Measurements from ENCODE around the gene DNASE1L1.
"Not testable (repeated sequence)": the region's sequence is repeated elsewhere in the genome, so short reads cannot be mapped to it uniquely, and the experiment has no call there.

The DNASE1L1 gene

GRCh38 chrX:154399527-154400368 lies 9.3 kb downstream of the DNASE1L1 start:
- ChIA-PET CTCF (interaction anchor here (0.5 to 2.8 kb wide), 6 partner anchors 9 to 472 kb away, joined by 3 to 12 read pairs (median 6); partner anchors contain the start of gene DNASE1L1), POLR2A (interaction anchor here (0.6 to 3.7 kb wide), 5 partner anchors 10 to 132 kb away, joined by 3 to 15 read pairs (median 5); partner anchors contain the start of genes DNASE1L1, FAM3A and TAFAZZIN)
- no peak for DNase-seq (ENCODE audit: low read depth, low spot score)

GRCh38 chrX:154398668-154399526 lies 10.2 kb downstream of the DNASE1L1 start:
- POLR2A ChIA-PET, result interaction anchor here (0.7 to 3.7 kb wide), 9 partner anchors 8 to 142 kb away, joined by 3 to 15 read pairs (median 5); partner anchors contain the start of genes DNASE1L1, FAM3A, SLC10A3 and TAFAZZIN
- CTCF ChIA-PET, result interaction anchor here (0.6 to 2.8 kb wide), 8 partner anchors 10 to 138 kb away, joined by 3 to 12 read pairs (median 6); partner anchors contain the start of gene DNASE1L1
- H3K4me3 ChIP-seq (ENCODE audit: low read depth, low read length), result peak overlapping the region; percentile 79
- DNase-seq (ENCODE audit: low read depth, low spot score), result no peak
- peak; percentile 80 for TF ChIP-seq CTCF (IDR thresholded peaks at IDR 0.05; ENCODE audit: insufficient read depth, low read length, missing control alignments)

More at GRCh38 chrX:154399527-154400368, 9.3 kb downstream of the DNASE1L1 start:
- TF ChIP-seq CTCF (IDR thresholded peaks at IDR 0.05; ENCODE audit: insufficient read depth, low read length, missing control alignments), result no peak
- peak overlapping the region; percentile 79 for H3K4me3 ChIP-seq (ENCODE audit: low read depth, low read length)

- CTCF ChIA-PET, result interaction anchor here (0.6 to 2.8 kb wide), 7 partner anchors 10 to 136 kb away, joined by 3 to 12 read pairs (median 5); partner anchors contain the start of genes DNASE1L1 and FLNA
- POLR2A ChIA-PET, result interaction anchor here (0.7 to 3.7 kb wide), 12 partner anchors 9 to 149 kb away, joined by 3 to 15 read pairs (median 4); partner anchors contain the start of genes ATP6AP1, DNASE1L1, IKBKG and SLC10A3
- no peak for TF ChIP-seq CTCF (IDR thresholded peaks at IDR 0.05; ENCODE audit: insufficient read depth, low read length, missing control alignments)
- peak within 1 kb of the TSS; percentile 79 for H3K4me3 ChIP-seq (ENCODE audit: low read depth, low read length)
- peak; percentile 88 for DNase-seq (ENCODE audit: low read depth, low spot score)
Measured at GRCh38 chrX:154397888-154398667, 11.0 kb downstream of the DNASE1L1 start, which contains the start of gene RPL10. RPL10 (plus strand) TSS chrX:154398377; CDS start chrX:154398520, 143 bp downstream.

GRCh38 chrX:154396973-154397887 lies 11.8 kb downstream of the DNASE1L1 start:
- DNase-seq (ENCODE audit: low read depth, low spot score), result no peak
- POLR2A ChIA-PET, result interaction anchor here (0.9 to 1.5 kb wide), 8 partner anchors 12 to 150 kb away, joined by 3 to 10 read pairs (median 4); partner anchors contain the start of genes ATP6AP1, DNASE1L1, IKBKG and SLC10A3
- H3K4me3 ChIP-seq (ENCODE audit: low read depth, low read length), result peak overlapping the region; percentile 58
- CTCF ChIA-PET, result interaction anchor here (1.6 to 2.8 kb wide), 2 partner anchors 11 to 23 kb away, joined by 4 to 12 read pairs; partner anchors contain the start of genes DNASE1L1 and FLNA
- no peak for TF ChIP-seq CTCF (IDR thresholded peaks at IDR 0.05; ENCODE audit: insufficient read depth, low read length, missing control alignments)

- POLR2A ChIA-PET; DNase-seq (ENCODE audit: low read depth, low spot score); CTCF ChIA-PET; H3K4me3 ChIP-seq (ENCODE audit: low read depth, low read length): not testable (repeated sequence)
Measured at GRCh38 chrX:154396363-154396762, 12.7 kb downstream of the DNASE1L1 start.

GRCh38 chrX:154389812-154390747 lies 19.0 kb downstream of the DNASE1L1 start:
- CTCF ChIA-PET; POLR2A ChIA-PET; DNase-seq (ENCODE audit: low read depth, low spot score): not testable (repeated sequence)
- H3K4me3 ChIP-seq (ENCODE audit: low read depth, low read length), result peak overlapping the region; percentile 51

- H3K4me3 ChIP-seq (ENCODE audit: low read depth, low read length); CTCF ChIA-PET; POLR2A ChIA-PET; DNase-seq (ENCODE audit: low read depth, low spot score): not testable (repeated sequence)
Measured at GRCh38 chrX:154388649-154389048, 20.4 kb downstream of the DNASE1L1 start.

- POLR2A ChIA-PET; CTCF ChIA-PET; DNase-seq (ENCODE audit: low read depth, low spot score); H3K4me3 ChIP-seq (ENCODE audit: low read depth, low read length): not testable (repeated sequence)
Measured at GRCh38 chrX:154388094-154388493, 21.0 kb downstream of the DNASE1L1 start.

Measured in AG04449 (cell line).